GM12878 (cell line): ENCODE data around the gene TACC2. TPM values are rescaled to one million over a fixed set of nuclear protein-coding genes. Genes with fewer than 3 reads are reported as not detected.

Experiments used
- GATAD2B ChIP-seq: fragments of 450-650 bp; conservative IDR thresholded peaks from 2 replicates; pipeline ENCODE4 v1.6.1; 2017; ENCODE audit warnings: low read depth, mild to moderate bottlenecking, moderate library complexity
- MLLT1 ChIP-seq: fragments of 450-650 bp; IDR thresholded peaks from 2 replicates; pipeline ENCODE4 v1.6.1; 2016; ENCODE audit warnings: mild to moderate bottlenecking
- RCOR1 ChIP-seq: conservative IDR thresholded peaks from 2 replicates; pipeline ENCODE4 v1.6.1; 2012; ENCODE audit warnings: low read depth, low read length, improper control_type of control experiment
- ZBTB33 ChIP-seq: fragments of 450-650 bp; IDR thresholded peaks from 2 replicates; pipeline ENCODE4 v1.6.1; 2017; ENCODE audit warnings: mild to moderate bottlenecking
- polyA plus RNA-seq, 11 experiments: library from polyadenylated mRNA; depleted of rRNA in 4 of 11; unstranded in 6 of 11; stranded (reverse) in 5 of 11; fragments of >200 nt; fragmentation: Nextera tagmentation in 4 of 11; fragmentation: Illumina TruSeq in 1 of 11; extraction: Ambion mirVana in 4 of 11; extraction: Trizol in 1 of 11; gene quantifications; 1 replicate in 1 of 11; 2 replicates in 10 of 11; pipeline versions ENCODE4 v1.2.1 to v1.2.3, GENCODE V29; 2011 to 2016; ENCODE audit warnings: inconsistent platforms in 2 of 11, missing spikeins in 2 of 11, low read depth in 1 of 11
- total RNA-seq, 4 experiments: library from RNA; depleted of rRNA in 3 of 4; stranded (reverse); fragments of >200 nt in 3 of 4; fragmentation: Illumina TruSeq in 1 of 4; extraction: Trizol in 1 of 4; gene quantifications; 2 replicates each; pipeline versions ENCODE4 v1.2.1 to v1.2.3, GENCODE V29; 2013 to 2021
- TF ChIP-seq, protein P1 (sequence below): IDR thresholded peaks from 2 replicates; pipeline ENCODE4 v1.6.1; 2012; ENCODE audit warnings: improper control_type of control experiment, low read depth, low read length; ENCODE audit not compliant: insufficient replicate concordance
- TF ChIP-seq, protein P2 (sequence below): fragments of 450-650 bp; IDR thresholded peaks from 2 replicates; pipeline ENCODE4 v1.6.1; 2018; ENCODE audit warnings: borderline replicate concordance, mild to moderate bottlenecking; ENCODE audit not compliant: partially characterized antibody

TACC2 gene
- total and polyA plus RNA-seq, 10 of the 15 experiments (the other 5 are each of a cell fraction or from before 2014, with no cell fraction given) = 0.07 to 0.64 (median 0.13) TPM; not detected in 5

DNA sequence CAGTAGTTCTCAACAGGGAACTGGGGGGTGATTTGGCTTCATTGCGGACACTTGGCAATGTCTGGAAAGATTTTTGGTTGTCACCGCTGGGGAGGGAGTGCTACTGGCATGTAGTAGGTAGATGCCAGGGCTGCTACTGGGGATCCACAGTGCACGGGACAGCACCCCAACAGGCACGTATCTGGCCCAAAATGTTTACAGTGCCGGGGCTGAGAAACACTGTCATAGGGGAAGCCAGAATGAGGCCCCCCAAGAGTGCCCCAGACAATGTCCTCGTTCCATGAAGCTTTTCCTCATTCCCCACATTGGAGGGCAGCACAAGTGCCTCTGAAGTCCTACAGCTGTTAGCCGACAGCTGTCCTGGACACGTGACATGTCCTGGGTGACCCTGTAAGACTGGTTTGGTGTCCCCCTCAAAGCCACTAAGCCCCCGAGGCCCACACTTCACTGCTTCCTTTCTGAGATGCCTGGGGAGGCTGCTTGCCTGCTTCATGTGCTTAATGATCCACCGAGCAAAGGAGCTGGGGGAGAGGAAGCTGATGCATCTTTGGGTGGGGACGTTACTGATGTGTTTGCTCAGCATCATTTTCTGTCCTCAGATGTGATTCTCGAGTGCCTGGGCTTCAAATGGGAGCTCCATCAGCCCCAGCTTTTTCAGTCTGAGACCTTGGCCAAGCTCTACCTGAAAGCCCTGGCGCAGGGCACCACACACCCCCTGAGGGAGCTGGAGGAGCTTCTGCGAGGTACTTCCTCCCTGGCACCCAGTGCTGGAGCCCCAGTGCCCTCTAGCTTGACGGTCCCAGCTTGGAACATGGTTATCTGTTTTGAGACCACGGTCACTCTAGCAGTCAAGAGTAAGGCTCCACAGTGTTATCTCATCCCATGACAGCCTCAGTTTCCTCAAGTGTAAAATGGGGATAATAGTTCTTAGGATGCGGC, 296.8 kb downstream of the TACC2 start (continued):
- TF ChIP-seq GATAD2B = no peak
- TF ChIP-seq, protein P1, sequence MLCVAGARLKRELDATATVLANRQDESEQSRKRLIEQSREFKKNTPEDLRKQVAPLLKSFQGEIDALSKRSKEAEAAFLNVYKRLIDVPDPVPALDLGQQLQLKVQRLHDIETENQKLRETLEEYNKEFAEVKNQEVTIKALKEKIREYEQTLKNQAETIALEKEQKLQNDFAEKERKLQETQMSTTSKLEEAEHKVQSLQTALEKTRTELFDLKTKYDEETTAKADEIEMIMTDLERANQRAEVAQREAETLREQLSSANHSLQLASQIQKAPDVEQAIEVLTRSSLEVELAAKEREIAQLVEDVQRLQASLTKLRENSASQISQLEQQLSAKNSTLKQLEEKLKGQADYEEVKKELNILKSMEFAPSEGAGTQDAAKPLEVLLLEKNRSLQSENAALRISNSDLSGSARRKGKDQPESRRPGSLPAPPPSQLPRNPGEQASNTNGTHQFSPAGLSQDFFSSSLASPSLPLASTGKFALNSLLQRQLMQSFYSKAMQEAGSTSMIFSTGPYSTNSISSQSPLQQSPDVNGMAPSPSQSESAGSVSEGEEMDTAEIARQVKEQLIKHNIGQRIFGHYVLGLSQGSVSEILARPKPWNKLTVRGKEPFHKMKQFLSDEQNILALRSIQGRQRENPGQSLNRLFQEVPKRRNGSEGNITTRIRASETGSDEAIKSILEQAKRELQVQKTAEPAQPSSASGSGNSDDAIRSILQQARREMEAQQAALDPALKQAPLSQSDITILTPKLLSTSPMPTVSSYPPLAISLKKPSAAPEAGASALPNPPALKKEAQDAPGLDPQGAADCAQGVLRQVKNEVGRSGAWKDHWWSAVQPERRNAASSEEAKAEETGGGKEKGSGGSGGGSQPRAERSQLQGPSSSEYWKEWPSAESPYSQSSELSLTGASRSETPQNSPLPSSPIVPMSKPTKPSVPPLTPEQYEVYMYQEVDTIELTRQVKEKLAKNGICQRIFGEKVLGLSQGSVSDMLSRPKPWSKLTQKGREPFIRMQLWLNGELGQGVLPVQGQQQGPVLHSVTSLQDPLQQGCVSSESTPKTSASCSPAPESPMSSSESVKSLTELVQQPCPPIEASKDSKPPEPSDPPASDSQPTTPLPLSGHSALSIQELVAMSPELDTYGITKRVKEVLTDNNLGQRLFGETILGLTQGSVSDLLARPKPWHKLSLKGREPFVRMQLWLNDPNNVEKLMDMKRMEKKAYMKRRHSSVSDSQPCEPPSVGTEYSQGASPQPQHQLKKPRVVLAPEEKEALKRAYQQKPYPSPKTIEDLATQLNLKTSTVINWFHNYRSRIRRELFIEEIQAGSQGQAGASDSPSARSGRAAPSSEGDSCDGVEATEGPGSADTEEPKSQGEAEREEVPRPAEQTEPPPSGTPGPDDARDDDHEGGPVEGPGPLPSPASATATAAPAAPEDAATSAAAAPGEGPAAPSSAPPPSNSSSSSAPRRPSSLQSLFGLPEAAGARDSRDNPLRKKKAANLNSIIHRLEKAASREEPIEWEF = no peak
- TF ChIP-seq RCOR1 = no peak
- TF ChIP-seq ZBTB33 = no peak
- TF ChIP-seq, protein P2, sequence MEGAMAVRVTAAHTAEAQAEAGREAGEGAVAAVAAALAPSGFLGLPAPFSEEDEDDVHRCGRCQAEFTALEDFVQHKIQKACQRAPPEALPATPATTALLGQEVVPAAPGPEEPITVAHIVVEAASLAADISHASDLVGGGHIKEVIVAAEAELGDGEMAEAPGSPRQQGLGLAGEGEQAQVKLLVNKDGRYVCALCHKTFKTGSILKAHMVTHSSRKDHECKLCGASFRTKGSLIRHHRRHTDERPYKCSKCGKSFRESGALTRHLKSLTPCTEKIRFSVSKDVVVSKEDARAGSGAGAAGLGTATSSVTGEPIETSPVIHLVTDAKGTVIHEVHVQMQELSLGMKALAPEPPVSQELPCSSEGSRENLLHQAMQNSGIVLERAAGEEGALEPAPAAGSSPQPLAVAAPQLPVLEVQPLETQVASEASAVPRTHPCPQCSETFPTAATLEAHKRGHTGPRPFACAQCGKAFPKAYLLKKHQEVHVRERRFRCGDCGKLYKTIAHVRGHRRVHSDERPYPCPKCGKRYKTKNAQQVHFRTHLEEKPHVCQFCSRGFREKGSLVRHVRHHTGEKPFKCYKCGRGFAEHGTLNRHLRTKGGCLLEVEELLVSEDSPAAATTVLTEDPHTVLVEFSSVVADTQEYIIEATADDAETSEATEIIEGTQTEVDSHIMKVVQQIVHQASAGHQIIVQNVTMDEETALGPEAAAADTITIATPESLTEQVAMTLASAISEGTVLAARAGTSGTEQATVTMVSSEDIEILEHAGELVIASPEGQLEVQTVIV = no peak
- TF ChIP-seq MLLT1 = no peak
